GM18520 (cell line): ENCODE results near the gene TLCD5.

ENCODE experiments used
- ATAC-seq: cut with Tn5 transposase; IDR thresholded peaks from one replicate; pipeline ENCODE4 v1.9.1; 2021; ENCODE audit not compliant: unreplicated experiment

TLCD5 gene

DNA sequence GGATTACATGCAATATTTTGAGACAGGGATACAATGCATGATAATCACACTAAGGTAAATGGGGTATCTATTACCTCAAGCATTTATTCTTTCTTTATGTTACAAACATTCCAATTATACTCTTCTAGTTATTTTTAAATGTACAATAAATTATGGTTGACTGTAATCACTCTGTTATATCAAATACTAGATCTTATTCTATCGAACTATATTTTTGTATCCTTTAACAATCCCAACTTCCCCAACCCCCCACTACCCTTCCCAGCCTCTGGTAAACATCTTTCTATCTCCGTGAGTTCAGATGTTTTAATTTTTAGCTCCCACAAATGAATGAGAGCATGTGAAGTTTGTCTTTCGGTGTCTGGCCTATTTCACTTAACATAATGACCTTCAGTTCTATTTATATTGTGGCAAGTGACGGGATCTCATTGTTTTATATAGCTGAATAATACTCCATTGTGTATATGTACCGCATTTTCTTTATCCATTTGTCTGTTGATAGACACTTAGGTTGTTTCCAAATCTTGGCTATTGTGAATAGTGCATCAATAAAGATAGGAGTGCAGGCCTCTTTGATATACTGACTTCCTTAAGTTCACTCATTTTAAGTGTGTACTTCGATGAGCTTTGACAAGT is 51.6 kb downstream of the TLCD5 start:
- ATAC-seq, result no peak

DNA sequence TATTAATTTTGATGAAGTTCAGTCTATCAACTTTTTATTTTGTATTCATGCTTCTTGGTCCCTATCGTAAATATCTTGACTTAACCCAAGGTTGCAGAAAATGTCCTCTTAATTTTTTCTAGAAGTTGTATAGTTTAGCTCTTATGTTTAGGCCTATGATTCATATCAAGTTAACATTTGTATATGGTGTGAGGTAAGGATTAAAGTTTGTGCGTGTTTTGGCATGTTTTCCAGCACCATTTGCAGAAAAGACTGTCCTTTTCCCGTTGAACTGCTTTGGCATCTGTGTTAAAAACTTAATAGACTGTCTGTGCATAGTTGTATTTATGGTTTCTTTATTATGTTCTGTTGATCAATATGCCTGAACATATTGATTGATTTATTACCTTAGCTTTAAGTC is 53.4 kb downstream of the TLCD5 start:
- no peak for ATAC-seq

DNA sequence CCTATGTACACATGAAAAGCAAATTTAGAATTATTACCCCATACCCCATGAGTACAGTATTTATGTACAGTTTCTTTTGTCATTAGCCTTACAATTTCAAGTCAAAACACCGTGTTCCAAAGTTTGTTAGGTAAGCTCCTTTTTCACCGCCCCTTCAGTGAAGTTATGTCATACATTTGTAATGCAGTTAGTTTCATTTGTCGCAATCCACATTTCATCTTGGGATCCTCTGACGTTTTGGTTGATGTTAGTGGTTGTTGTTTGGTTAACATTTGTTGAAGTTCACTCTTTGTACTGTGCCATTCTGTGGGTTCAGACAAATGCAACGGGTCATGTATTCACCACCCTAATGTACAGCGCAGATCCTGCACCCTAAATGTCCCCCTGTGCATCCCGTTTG is 56.3 kb downstream of the TLCD5 start:
- no peak for ATAC-seq
